Lower leg skin (tissue), 4 donors: ENCODE measurements around the gene C14orf132. TPM values are rescaled to one million over a fixed set of nuclear protein-coding genes. Genes with fewer than 3 reads are reported as not detected.

Source experiments
- DNase-seq, 2 donors: peaks; one replicate each; pipeline ENCODE4 v3.0.0-alpha.2; 2019; ENCODE audit warnings: low spot score in 2 of 2
- H3K4me3 ChIP-seq: fragments of 200-600 bp; sonication (generic); 2 replicates; pipeline ENCODE4 v1.5.1; 2017; ENCODE audit warnings: mild to moderate bottlenecking, low read depth; ENCODE audit not compliant: poor library complexity, severe bottlenecking
- POLR2A ChIP-seq, 2 donors: fragments of 450-650 bp; IDR thresholded peaks; one replicate each; pipeline ENCODE4 v1.6.1; 2016 to 2017; ENCODE audit warnings: antibody characterized with exemption in 2 of 2, mild to moderate bottlenecking in 1 of 2, moderate library complexity in 1 of 2
- WGBS, 2 donors: methylation state at CpG; one replicate each; pipeline ENCODE4 v1.1.5; 2018; 5-methylcytosine and 5-hydroxymethylcytosine counted together
- intact Hi-C: fragments of 100-400 bp; cut with DNase I; formaldehyde crosslinking; loops from one replicate; pipeline ENCODE4 v1.15.0; 2023; ENCODE audit warnings: low total_unique reads
- total RNA-seq, 4 donors: library from RNA; depleted of rRNA; stranded (reverse); fragments of >200 nt; gene quantifications; one replicate each; pipeline ENCODE4 v1.1.0, GENCODE V29; 2016
- TF ChIP-seq, protein P1 (sequence below), 3 donors: fragments of 450-650 bp; IDR thresholded peaks; one replicate each; pipeline ENCODE4 v1.5.1; 2016; ENCODE audit warnings: antibody characterized with exemption in 3 of 3, mild to moderate bottlenecking in 3 of 3, moderate library complexity in 2 of 3

The C14orf132 gene
- total RNA-seq, 4 donors from 2014 or later: 9.6 to 24.9 (median 16.6) TPM

DNA sequence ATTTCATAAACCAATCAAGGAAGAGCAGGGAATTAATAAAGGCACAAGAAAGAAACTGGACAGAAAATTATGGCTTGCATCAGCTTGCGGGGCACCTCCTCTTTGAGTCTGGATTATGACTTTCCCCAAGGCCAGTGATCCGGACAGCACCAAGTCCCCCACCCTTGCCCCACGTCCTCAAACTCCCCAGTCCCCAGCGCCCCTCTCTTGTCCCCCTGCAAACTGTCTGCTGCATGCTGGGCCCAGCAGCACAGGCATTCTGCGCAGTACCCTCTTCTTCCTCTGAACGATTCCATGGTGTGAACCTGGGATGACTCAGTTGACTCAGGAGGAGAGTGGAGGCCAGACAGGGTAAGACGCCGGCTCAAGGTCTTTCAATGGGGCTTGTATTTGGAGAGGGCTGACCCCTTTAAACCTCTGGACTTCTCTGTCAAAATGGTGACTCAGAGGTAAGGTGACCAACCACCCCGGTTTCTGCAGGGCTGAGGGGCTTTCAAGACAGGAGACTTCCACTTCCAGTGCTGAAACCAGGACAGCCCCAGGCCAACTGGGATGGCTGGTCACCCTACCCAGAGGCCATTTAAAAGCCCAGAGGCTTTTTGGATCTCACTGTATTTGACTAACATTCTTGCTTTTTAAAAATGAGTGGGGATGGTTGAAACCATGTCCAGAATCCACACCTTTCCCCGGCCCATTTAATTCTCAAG lies 13.5 kb downstream of the C14orf132 start:
- no peak for TF ChIP-seq POLR2A (IDR thresholded peaks at IDR 0.05)
- TF ChIP-seq, protein P1, sequence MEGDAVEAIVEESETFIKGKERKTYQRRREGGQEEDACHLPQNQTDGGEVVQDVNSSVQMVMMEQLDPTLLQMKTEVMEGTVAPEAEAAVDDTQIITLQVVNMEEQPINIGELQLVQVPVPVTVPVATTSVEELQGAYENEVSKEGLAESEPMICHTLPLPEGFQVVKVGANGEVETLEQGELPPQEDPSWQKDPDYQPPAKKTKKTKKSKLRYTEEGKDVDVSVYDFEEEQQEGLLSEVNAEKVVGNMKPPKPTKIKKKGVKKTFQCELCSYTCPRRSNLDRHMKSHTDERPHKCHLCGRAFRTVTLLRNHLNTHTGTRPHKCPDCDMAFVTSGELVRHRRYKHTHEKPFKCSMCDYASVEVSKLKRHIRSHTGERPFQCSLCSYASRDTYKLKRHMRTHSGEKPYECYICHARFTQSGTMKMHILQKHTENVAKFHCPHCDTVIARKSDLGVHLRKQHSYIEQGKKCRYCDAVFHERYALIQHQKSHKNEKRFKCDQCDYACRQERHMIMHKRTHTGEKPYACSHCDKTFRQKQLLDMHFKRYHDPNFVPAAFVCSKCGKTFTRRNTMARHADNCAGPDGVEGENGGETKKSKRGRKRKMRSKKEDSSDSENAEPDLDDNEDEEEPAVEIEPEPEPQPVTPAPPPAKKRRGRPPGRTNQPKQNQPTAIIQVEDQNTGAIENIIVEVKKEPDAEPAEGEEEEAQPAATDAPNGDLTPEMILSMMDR (IDR thresholded peaks at IDR 0.05): no peak
- WGBS, 2 donors: 90 to 93% methylated on average over 10 of the region's 10 CpGs
- H3K4me3 ChIP-seq: no peak overlapping the region
- DNase-seq: peak in 1 of 2 donors; percentile 72
- intact Hi-C loops: no loop called here

DNA sequence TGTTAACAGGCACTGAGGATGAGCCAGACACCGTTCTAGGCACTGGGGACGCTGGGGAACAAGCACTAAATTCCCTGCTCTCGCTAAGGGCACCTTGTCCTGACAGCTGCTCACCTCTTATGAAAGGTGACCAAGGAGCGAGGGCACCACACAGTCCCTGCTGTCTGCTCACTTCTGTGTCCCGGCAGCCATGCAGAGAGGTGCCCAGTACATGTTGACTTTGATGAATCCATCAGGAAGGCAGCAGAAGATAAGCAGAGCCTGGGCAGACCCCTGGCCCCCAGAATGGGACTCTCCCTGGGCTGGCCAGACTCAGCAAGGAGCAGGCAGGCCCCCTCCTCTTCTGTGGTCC lies 14.1 kb downstream of the C14orf132 start:
- no peak overlapping the region for H3K4me3 ChIP-seq
- intact Hi-C loops: no loop called here
- peak in 1 of 2 donors; percentile 75 for DNase-seq
- 83 to 88% methylated on average over 4 to 5 of the region's 5 CpGs for WGBS, 2 donors
- TF ChIP-seq, protein P1 (IDR thresholded peaks at IDR 0.05): no peak
- TF ChIP-seq POLR2A (IDR thresholded peaks at IDR 0.05): no peak

DNA sequence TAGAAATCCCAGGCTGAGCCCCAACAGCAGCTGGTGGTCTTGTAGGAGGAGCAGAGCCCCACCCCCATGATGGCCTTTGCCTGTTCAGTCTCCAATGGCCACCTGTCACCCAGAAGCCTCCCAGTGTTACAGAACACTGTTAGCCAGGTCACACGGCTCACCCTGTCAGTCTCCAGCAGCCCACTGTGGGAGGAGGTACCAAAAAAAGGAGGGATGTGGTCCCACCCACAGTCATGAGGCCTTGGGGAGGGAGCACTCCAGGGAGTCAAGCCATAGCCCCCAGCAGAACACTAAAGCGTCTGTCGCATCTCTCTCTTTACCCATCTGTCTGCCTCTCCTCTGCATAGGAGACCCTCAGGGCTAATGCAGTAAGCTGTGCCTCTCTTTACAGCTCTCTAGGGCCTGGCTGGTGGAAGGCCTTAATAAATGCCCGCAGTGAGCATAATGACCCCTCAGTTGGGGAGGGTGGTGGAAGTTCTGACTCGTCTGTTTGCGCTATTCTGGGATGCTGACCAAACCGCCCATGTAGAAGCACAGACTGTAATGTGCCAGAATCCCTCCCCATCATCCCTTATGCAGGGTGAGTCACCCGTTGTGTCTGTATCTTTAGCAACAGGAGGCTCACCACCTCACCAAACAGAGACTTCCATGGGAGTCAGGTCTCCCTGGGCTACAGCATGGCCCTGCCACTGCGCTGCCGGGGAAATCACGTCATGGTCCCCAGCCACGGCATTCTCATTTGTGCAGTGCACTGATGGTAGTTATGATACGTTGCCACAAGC lies 14.6 kb downstream of the C14orf132 start:
- DNase-seq: peak; percentile 76 to 87

DNA sequence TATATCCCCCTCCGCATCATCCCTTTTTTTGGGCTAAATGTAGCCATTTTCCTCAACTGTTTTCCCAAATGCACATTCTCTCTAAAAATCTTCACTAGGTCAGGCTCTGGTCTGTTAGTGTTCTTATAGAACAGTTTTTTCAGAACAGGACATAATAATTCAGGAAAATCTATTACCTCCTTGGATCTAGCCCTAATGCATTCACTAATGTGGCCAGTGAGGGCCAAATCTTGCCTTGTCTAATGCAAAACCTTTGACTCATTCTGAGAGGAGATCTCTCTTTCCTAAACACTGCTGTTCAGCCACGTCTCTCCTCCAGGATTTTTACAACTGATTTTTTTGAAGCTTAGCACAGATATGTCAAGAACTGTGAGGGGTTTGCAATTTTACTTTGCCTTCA lies 15.5 kb downstream of the C14orf132 start:
- intact Hi-C loops: loop anchor here (2.0 kb wide), 1 partner anchor 44 kb away; no protein-coding TSS in a partner anchor
- no peak overlapping the region for H3K4me3 ChIP-seq
- TF ChIP-seq, protein P1 (IDR thresholded peaks at IDR 0.05): no peak
- 87 to 88% methylated on average over 2 of the region's 2 CpGs for WGBS, 2 donors
- DNase-seq: no peak

More for the DNA sequence above, 14.6 kb downstream of the C14orf132 start:
- TF ChIP-seq POLR2A (IDR thresholded peaks at IDR 0.05): no peak
- TF ChIP-seq, protein P1 (IDR thresholded peaks at IDR 0.05): no peak
- 30 to 45% methylated on average over 9 to 13 of the region's 13 CpGs for WGBS, 2 donors
- no peak overlapping the region for H3K4me3 ChIP-seq
- intact Hi-C loops: loop anchor here (2.0 kb wide), 1 partner anchor 45 kb away; no protein-coding TSS in a partner anchor

DNA sequence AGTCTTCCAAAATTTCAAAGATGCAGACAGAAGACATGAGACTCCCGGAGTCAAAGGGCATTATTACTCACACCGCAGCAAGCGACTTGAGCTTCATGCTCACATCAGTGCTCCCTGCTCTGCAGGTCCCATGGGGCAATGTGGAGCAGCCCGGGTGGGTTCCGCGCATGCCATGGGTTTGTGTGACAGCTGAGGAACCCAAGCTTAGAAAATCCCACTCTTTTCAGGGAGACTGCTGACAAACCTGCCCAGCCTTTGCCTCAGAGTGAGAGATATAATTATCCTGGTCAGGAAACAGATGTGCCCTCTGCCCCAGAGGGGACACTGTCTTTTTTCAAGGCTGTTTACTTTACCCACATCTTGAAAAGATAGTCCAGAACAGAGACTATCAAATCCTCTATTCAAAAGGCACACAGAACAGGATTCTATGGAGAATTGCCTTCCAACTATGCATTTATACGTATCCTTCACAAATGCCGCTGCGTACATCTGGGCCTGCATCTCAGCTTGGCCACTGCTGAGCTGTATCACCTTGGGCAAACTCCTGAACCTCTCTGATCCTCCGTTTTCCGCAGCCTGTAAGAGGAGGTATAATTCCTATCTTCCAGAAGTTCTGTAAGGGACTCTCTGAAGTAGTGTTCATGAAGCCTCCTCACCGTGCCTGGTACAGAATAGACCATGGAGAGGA lies 16.0 kb downstream of the C14orf132 start:
- TF ChIP-seq POLR2A (IDR thresholded peaks at IDR 0.05): no peak
- TF ChIP-seq, protein P1 (IDR thresholded peaks at IDR 0.05): no peak
- DNase-seq: no peak
- H3K4me3 ChIP-seq: no peak overlapping the region
- intact Hi-C loops: loop anchor here (2.0 kb wide), 1 partner anchor 44 kb away; no protein-coding TSS in a partner anchor
- WGBS, 2 donors: 87 to 93% methylated on average over 12 of the region's 12 CpGs
